H1 (cell line): ENCODE results near the gene SMDT1. TPM values are rescaled to one million over a fixed set of nuclear protein-coding genes. Genes with fewer than 3 reads are reported as not detected.
A peak's percentile ranks its signal among the peaks of the same experiment; 100 is the strongest.
"Not testable (repeated sequence)": the region's sequence is repeated elsewhere in the genome, so short reads cannot be mapped to it uniquely, and the experiment has no call there.

ENCODE experiments used
- CTCF ChIA-PET: fragments of 300-600 bp; sonication (Branson Sonifier 250); formaldehyde crosslinking; loops from one replicate; lab custom pipeline; 2021; ENCODE audit not compliant: partially characterized antibody; lab: Charles Lee
- POLR2A ChIA-PET: fragments of 300-600 bp; sonication (Branson Sonifier 250); formaldehyde crosslinking; loops from one replicate; lab custom pipeline; 2021; ENCODE audit warnings: inconsistent platforms; ENCODE audit not compliant: partially characterized antibody; lab: Charles Lee
- DNase-seq, 2 experiments: peaks; one replicate each; pipeline versions ENCODE4 v3.0.0 to v3.0.0-alpha.2; 2010 to 2022; ENCODE audit warnings: low spot score in 2 of 2, low read depth in 1 of 2, mixed read lengths in 1 of 2
- FAIRE-seq: peaks from 2 replicates; lab custom pipeline; 2011; peaks lifted over from hg19 to GRCh38; lab: Jason Lieb, UNC
- H2AFZ ChIP-seq: 2 replicates; pipeline ENCODE4 v1.8.1; 2012; ENCODE audit warnings: low read length, inconsistent platforms
- H2AK5ac ChIP-seq: 2 replicates; pipeline ENCODE4 v1.6.1; 2013; ENCODE audit warnings: low read depth, low read length
- H2BK120ac ChIP-seq: replicated peaks from 2 replicates; pipeline ENCODE3; 2013; ENCODE audit warnings: low read depth, low read length, inconsistent platforms
- H2BK12ac ChIP-seq: 2 replicates; pipeline ENCODE4 v1.6.1; 2013; ENCODE audit warnings: low read depth, low read length
- H2BK15ac ChIP-seq: 2 replicates; pipeline ENCODE4 v1.6.1; 2013; ENCODE audit warnings: low read length
- H2BK20ac ChIP-seq: 2 replicates; pipeline ENCODE4 v1.6.1; 2013; ENCODE audit warnings: low read length
- H2BK5ac ChIP-seq: 2 replicates; pipeline ENCODE4 v1.6.1; 2013; ENCODE audit warnings: low read depth, low read length
- H3K14ac ChIP-seq: 2 replicates; pipeline ENCODE4 v1.6.1; 2013; ENCODE audit warnings: inconsistent platforms; ENCODE audit not compliant: insufficient read length
- H3K18ac ChIP-seq: 2 replicates; pipeline ENCODE4 v1.6.1; 2013; ENCODE audit warnings: low read length; ENCODE audit errors: extremely low read depth
- H3K23ac ChIP-seq: 2 replicates; pipeline ENCODE4 v1.6.1; 2013; ENCODE audit warnings: inconsistent platforms; ENCODE audit not compliant: insufficient read length
- H3K23me2 ChIP-seq: 2 replicates; pipeline ENCODE4 v1.6.1; 2013; ENCODE audit warnings: low read depth, low read length
- H3K27ac ChIP-seq: 2 replicates; pipeline ENCODE4 v1.6.1; 2011; ENCODE audit warnings: low read depth, low read length, inconsistent platforms
- H3K27me3 ChIP-seq, 4 experiments: replicated peaks in 1 of 4; 1 replicate in 1 of 4; 2 replicates in 3 of 4; pipeline versions ENCODE4 v1.6.1 to v1.8.1; 2011 to 2013; ENCODE audit warnings: low read length in 3 of 4, mild to moderate bottlenecking in 3 of 4, inconsistent platforms in 2 of 4, mixed read lengths in 2 of 4, moderate library complexity in 1 of 4; ENCODE audit not compliant: control insufficient read depth in 3 of 4, insufficient read depth in 3 of 4; ENCODE audit errors: extremely low read depth in 1 of 4
- H3K36me3 ChIP-seq, 4 experiments: 2 replicates each; pipeline versions ENCODE4 v1.6.1 to v1.8.1; 2011 to 2013; ENCODE audit warnings: mild to moderate bottlenecking in 4 of 4, low read length in 3 of 4, moderate library complexity in 2 of 4, control low read depth in 1 of 4, inconsistent platforms in 1 of 4; ENCODE audit not compliant: insufficient read depth in 4 of 4, control insufficient read depth in 2 of 4
- H3K4ac ChIP-seq: replicated peaks from 2 replicates; pipeline ENCODE3; 2013; ENCODE audit warnings: low read length, low read depth, mixed read lengths, inconsistent platforms; ENCODE audit not compliant: insufficient read length
- H3K4me1 ChIP-seq, 4 experiments: replicated peaks in 1 of 4; 1 replicate in 1 of 4; 2 replicates in 3 of 4; pipeline versions ENCODE4 v1.6.1 to v1.8.1; 2011 to 2013; ENCODE audit warnings: low read length in 3 of 4, inconsistent platforms in 2 of 4, mixed read lengths in 1 of 4; ENCODE audit not compliant: insufficient read depth in 4 of 4, control insufficient read depth in 3 of 4
- H3K4me2 ChIP-seq, 2 experiments: 2 replicates each; pipeline versions ENCODE4 v1.6.1 to v1.8.1; 2011 to 2013; ENCODE audit warnings: low read depth in 2 of 2, low read length in 2 of 2, control low read depth in 1 of 2, inconsistent platforms in 1 of 2, mild to moderate bottlenecking in 1 of 2; ENCODE audit not compliant: insufficient read depth in 1 of 2
- H3K4me3 ChIP-seq, 4 experiments: fragments of 200-600, 300-600 bp in 1 of 4; sonication (generic), shearing (Covaris generic), sonication (Bioruptor Twin) in 1 of 4; 2 replicates each; pipeline versions ENCODE4 v1.5.1 to v1.8.1; 2011 to 2016; ENCODE audit warnings: low read length in 4 of 4, low read depth in 3 of 4, control low read depth in 2 of 4, inconsistent platforms in 2 of 4, mild to moderate bottlenecking in 2 of 4, mixed read lengths in 1 of 4, moderate library complexity in 1 of 4; ENCODE audit not compliant: insufficient read depth in 2 of 4; ENCODE audit errors: extremely low read depth in 1 of 4
- H3K56ac ChIP-seq: replicated peaks from 2 replicates; pipeline ENCODE3; 2013; ENCODE audit warnings: low read depth, mild to moderate bottlenecking, mixed read lengths, low read length, inconsistent platforms; ENCODE audit not compliant: insufficient read length
- H3K79me1 ChIP-seq: 2 replicates; pipeline ENCODE4 v1.6.1; 2013; ENCODE audit warnings: low read depth, low read length, control low read depth
- H3K79me2 ChIP-seq, 2 experiments: 2 replicates each; pipeline versions ENCODE4 v1.6.1 to v1.8.1; 2012 to 2013; ENCODE audit warnings: low read length in 2 of 2, mild to moderate bottlenecking in 2 of 2, inconsistent platforms in 1 of 2; ENCODE audit not compliant: insufficient read depth in 2 of 2, control insufficient read depth in 1 of 2
- H3K9ac ChIP-seq, 4 experiments: replicated peaks in 1 of 4; 1 replicate in 1 of 4; 2 replicates in 3 of 4; pipeline versions ENCODE4 v1.6.1 to v1.8.1; 2011 to 2013; ENCODE audit warnings: low read depth in 3 of 4, low read length in 3 of 4, control low read depth in 2 of 4, mild to moderate bottlenecking in 2 of 4, moderate library complexity in 2 of 4, inconsistent platforms in 1 of 4; ENCODE audit errors: extremely low read depth in 1 of 4
- H3K9me3 ChIP-seq, 2 experiments: 2 replicates each; pipeline versions ENCODE4 v1.6.1 to v1.8.1; 2012 to 2013; ENCODE audit warnings: mild to moderate bottlenecking in 2 of 2, moderate library complexity in 2 of 2, control low read depth in 1 of 2, inconsistent platforms in 1 of 2, low read depth in 1 of 2, low read length in 1 of 2, mixed read lengths in 1 of 2; ENCODE audit not compliant: insufficient read depth in 2 of 2
- H4K20me1 ChIP-seq, 2 experiments: replicated peaks in 1 of 2; 2 replicates each; pipeline versions ENCODE3 to v1.8.1; 2011 to 2013; ENCODE audit warnings: inconsistent platforms in 2 of 2, low read length in 2 of 2, mild to moderate bottlenecking in 1 of 2; ENCODE audit not compliant: insufficient read depth in 2 of 2, control insufficient read depth in 1 of 2
- H4K5ac ChIP-seq: 2 replicates; pipeline ENCODE4 v1.6.1; 2013; ENCODE audit warnings: low read length, low read depth, mixed read lengths, inconsistent platforms; ENCODE audit not compliant: insufficient read length
- H4K8ac ChIP-seq: 2 replicates; pipeline ENCODE4 v1.8.0; 2013; ENCODE audit warnings: mild to moderate bottlenecking, moderate library complexity, low read length, inconsistent platforms; ENCODE audit not compliant: insufficient read depth; ENCODE audit errors: extremely low read depth
- H4K91ac ChIP-seq: replicated peaks from 2 replicates; pipeline ENCODE3; 2013; ENCODE audit warnings: low read length, mixed read lengths, inconsistent platforms; ENCODE audit not compliant: insufficient read length
- CBX8 ChIP-seq: fragments of 300-800, 300-1000 bp; sonication (generic); IDR thresholded peaks from 2 replicates; pipeline ENCODE4 v1.7.1; 2016; ENCODE audit warnings: low read depth, low read length, borderline replicate concordance
- EZH2 ChIP-seq: fragments of 200-600 bp; sonication (generic); IDR thresholded peaks from 2 replicates; pipeline ENCODE4 v1.7.1; 2012; ENCODE audit warnings: low read depth, mild to moderate bottlenecking, moderate library complexity, low read length, inconsistent platforms; ENCODE audit not compliant: severe bottlenecking
- GABPA ChIP-seq: IDR thresholded peaks from 2 replicates; pipeline ENCODE4 v1.6.1; 2011; ENCODE audit warnings: mild to moderate bottlenecking, low read length, moderate library complexity, borderline replicate concordance; ENCODE audit not compliant: insufficient read depth
- PHF8 ChIP-seq: fragments of 200-600 bp; sonication (generic); conservative IDR thresholded peaks from 2 replicates; pipeline ENCODE4 v1.7.1; 2012; ENCODE audit warnings: low read depth, mild to moderate bottlenecking, inconsistent platforms, low read length, moderate library complexity
- POLR2AphosphoS5 ChIP-seq: IDR thresholded peaks from 2 replicates; pipeline ENCODE4 v1.6.1; 2011; ENCODE audit warnings: low read depth, low read length
- SIN3A ChIP-seq, 2 experiments: IDR thresholded peaks in 1 of 2; conservative IDR thresholded peaks in 1 of 2; 2 replicates each; pipeline ENCODE4 v1.6.1; 2011 to 2012; ENCODE audit warnings: low read length in 2 of 2, improper control_type of control experiment in 1 of 2, low read depth in 1 of 2, mild to moderate bottlenecking in 1 of 2
- TBP ChIP-seq: IDR thresholded peaks from 2 replicates; pipeline ENCODE4 v1.6.1; 2011; ENCODE audit warnings: low read depth, low read length, improper control_type of control experiment
- WGBS, 2 experiments: shearing (Covaris generic) in 1 of 2; methylation state at CpG; one replicate each; pipeline versions ENCODE4 v1.1.6 to v1.1.7; 2013 to 2015; ENCODE audit warnings: low lambda C conversion rate in 2 of 2, mixed read lengths in 2 of 2, inconsistent platforms in 1 of 2, low coverage in 1 of 2, missing lambda C conversion rate in 1 of 2; ENCODE audit not compliant: insufficient replicate concordance in 2 of 2, insufficient coverage in 1 of 2, insufficient read length in 1 of 2; ENCODE audit errors: extremely low coverage in 1 of 2, missing lambda C conversion rate in 1 of 2; 5-methylcytosine and 5-hydroxymethylcytosine counted together
- polyA plus RNA-seq, 7 experiments: library from polyadenylated mRNA; depleted of rRNA in 3 of 7; stranded (reverse) in 5 of 7; unstranded in 2 of 7; fragments of >200 nt in 5 of 7; fragments of 200-250 nt in 2 of 7; gene quantifications; 1 replicate in 5 of 7; 2 replicates in 1 of 7; 4 replicates in 1 of 7; pipeline versions ENCODE4 v1.2.1 to v1.2.3, GENCODE V29; 2011 to 2013; ENCODE audit warnings: missing spikeins in 2 of 7, mixed read lengths in 2 of 7
- total RNA-seq: library from RNA; stranded (reverse); fragmentation: NEBNext Ultra II Directional; extraction: Animal tissue kit (Norgen Biotek cat#: 25700); gene quantifications from 2 replicates; pipeline ENCODE4 v1.2.1, GENCODE V29; 2021

Gene SMDT1
- total and polyA plus RNA-seq, 2 of the 8 experiments (the other 6 are each of a cell fraction or from before 2014, with no cell fraction given) = 34.9 to 35.6 TPM

DNA sequence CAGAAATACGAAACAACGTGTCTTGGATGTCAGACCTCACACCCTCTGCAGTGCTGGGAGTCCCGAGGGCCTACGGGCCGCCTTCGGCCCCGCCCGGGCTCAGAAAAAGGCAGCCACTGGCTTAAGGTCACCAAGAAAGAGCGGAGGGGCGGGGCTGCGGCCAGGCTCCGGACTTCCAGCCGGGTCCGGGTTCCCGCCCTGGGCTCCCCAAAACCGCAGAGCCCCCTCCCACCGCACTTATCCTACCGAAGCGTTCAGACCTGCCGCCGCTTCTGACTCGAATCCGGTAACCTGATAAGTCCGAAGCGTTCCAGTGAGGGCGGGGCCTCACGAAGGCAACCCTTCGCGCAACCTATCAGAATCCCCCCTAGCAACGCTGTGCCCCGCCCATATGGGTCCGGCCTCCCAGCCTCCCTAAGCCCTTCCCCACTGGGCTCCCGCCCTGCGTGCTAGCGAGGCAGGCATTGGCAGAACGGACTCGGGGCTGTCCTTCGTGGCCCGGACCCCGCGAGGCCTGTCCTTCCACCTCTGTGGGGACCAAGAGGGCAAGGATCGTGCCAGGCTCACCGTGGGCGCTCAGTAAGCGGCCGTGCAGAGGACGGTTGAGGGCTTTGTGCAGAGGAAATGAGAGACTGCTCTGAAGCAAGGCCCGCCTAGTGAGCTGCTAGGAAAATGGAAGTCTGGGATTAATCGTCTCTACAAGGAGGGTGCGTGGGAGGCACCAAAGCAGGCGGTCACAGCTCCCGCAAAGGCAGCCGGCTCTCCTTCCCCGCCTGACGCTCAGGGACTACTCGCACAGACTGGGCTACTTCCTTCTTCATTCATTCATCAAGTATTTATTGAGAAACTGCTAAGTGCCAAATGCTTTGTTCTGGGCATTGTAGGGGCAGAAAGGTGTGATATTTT, 8.7 kb upstream of the SMDT1 start, which contains the start of gene NAGA (continued):
- TF ChIP-seq POLR2AphosphoS5 (peak; percentile 76), GABPA (no peak; the same call in 1 of the 2 replicates), CBX8 (no peak), SIN3A (conservative IDR thresholded peaks at IDR 0.05 in 1 of 2, IDR thresholded peaks at IDR 0.05 in 1 of 2; ENCODE audit: low read depth in 1 of 2, low read length in 2 of 2) (peak in 1 of 2 experiments; percentile 84; a peak in 1 of 4 replicates), PHF8 (peak; percentile 66), TBP (peak; percentile 60; the same call in 1 of the 2 replicates), EZH2 (peak; percentile 16)

DNA sequence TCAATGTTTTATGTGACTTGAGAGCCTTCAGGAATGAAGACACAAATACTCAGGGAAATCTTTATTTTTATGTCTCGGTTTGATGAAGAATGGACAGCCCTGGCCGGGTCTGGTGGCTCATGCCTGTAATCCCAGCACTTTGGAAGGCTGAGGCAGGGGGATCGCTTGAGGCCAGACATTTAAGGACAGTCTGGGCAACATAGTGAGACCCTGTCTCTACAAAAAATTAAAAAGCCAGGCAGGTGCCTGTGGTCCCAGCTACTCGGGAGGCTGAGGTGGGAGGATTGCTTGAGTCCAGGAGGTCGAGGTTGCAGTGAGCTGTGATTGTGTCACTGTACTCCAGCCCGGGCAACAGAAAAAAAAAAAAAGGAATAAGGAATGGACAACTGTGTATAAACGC, 8.0 kb upstream of the SMDT1 start:
- ChIA-PET CTCF (interaction anchor here (0.6 kb wide), 1 partner anchor 12 kb away, joined by 3 read pairs; no protein-coding TSS in a partner anchor), POLR2A (interaction anchor here (0.6 to 3.8 kb wide), 5 partner anchors 8 to 143 kb away, joined by 3 to 24 read pairs (median 4); partner anchors contain the start of genes NDUFA6 and SMDT1)
- not testable (repeated sequence) for H2BK12ac ChIP-seq, H3K27ac ChIP-seq, H2BK15ac ChIP-seq, FAIRE-seq, H3K79me2 ChIP-seq, H4K8ac ChIP-seq, H3K79me1 ChIP-seq, H3K18ac ChIP-seq, H3K56ac ChIP-seq, H3K14ac ChIP-seq, H2AFZ ChIP-seq, H3K4ac ChIP-seq, H2BK5ac ChIP-seq, H3K23ac ChIP-seq, H4K5ac ChIP-seq, H3K9me3 ChIP-seq, H3K27me3 ChIP-seq, H2AK5ac ChIP-seq, H2BK120ac ChIP-seq, H2BK20ac ChIP-seq, DNase-seq, H4K91ac ChIP-seq, H3K9ac ChIP-seq, H3K23me2 ChIP-seq, H3K36me3 ChIP-seq, H4K20me1 ChIP-seq
- Histone ChIP-seq H3K4me1 (peaks cover 2 to 24% (median 11%) of the 10 kb centered on the region in 4 experiments; a peak in 6 of 7 replicates), H3K4me2 (peak overlapping the region; percentile 90 to 99; a peak in 3 of 4 replicates), H3K4me3 (peak overlapping the region in 1 of 4 experiments; percentile 71; a peak in 2 of 8 replicates)
- 88% methylated on average over 7 of the region's 7 CpGs; no CpG with 5 or more reads in 1 of the 2 experiments for WGBS, 2 experiments
